A673 (cell line): ENCODE data around the gene WWP2. TPM values are rescaled to one million over a fixed set of nuclear protein-coding genes. Genes with fewer than 3 reads are reported as not detected.

Source experiments
- BruUV-seq: library from RNA; stranded (reverse); fragments of 400-500 nt; replicated peaks from 2 replicates; lab custom pipeline; 2021; lab: Mats Ljungman, UMichigan
- CTCF ChIA-PET: fragments of 300-600 bp; sonication (Branson Sonifier 250); formaldehyde crosslinking; loops from one replicate; lab custom pipeline; 2022; ENCODE audit warnings: antibody characterized with exemption; lab: Charles Lee
- POLR2A ChIA-PET: fragments of 300-600 bp; sonication (Branson Sonifier 250); formaldehyde crosslinking; loops from one replicate; lab custom pipeline; 2022; ENCODE audit warnings: antibody characterized with exemption; ENCODE audit not compliant: low non-redundant PET; lab: Charles Lee
- DNase-seq: peaks from one replicate; pipeline ENCODE4 v3.0.0-alpha.2; 2015; ENCODE audit warnings: low spot score
- H3K27ac ChIP-seq: fragments of 200-600 bp; sonication (generic); 2 replicates; pipeline ENCODE4 v1.5.1; 2016; ENCODE audit warnings: mixed run types, low read depth, mild to moderate bottlenecking, mixed read lengths, antibody characterized with exemption, low read length; ENCODE audit not compliant: poor library complexity, severe bottlenecking
- H3K27me3 ChIP-seq: fragments of 200-600 bp; sonication (generic); replicated peaks from 2 replicates; pipeline ENCODE4 v1.6.1; 2017; ENCODE audit warnings: mixed run types, low read depth, mild to moderate bottlenecking, mixed read lengths, antibody characterized with exemption, low read length; ENCODE audit not compliant: insufficient read depth, poor library complexity
- H3K36me3 ChIP-seq: fragments of 200-600 bp; sonication (generic); 2 replicates; pipeline ENCODE4 v1.6.1; 2016; ENCODE audit warnings: mixed run types, mild to moderate bottlenecking, mixed read lengths, antibody characterized with exemption, low read length; ENCODE audit not compliant: insufficient read depth, poor library complexity, severe bottlenecking
- H3K4me1 ChIP-seq: fragments of 200-600 bp; sonication (generic); 2 replicates; pipeline ENCODE4 v1.6.1; 2017; ENCODE audit warnings: mixed run types, mild to moderate bottlenecking, mixed read lengths, antibody characterized with exemption, low read length; ENCODE audit not compliant: insufficient read depth, poor library complexity, severe bottlenecking
- H3K4me3 ChIP-seq: fragments of 200-600 bp; sonication (generic); 2 replicates; pipeline ENCODE4 v1.5.1; 2016; ENCODE audit warnings: low read depth, mixed run types, mild to moderate bottlenecking, mixed read lengths, low read length; ENCODE audit not compliant: poor library complexity, severe bottlenecking
- H3K9me3 ChIP-seq: fragments of 200-600 bp; sonication (generic); 2 replicates; pipeline ENCODE4 v1.6.1; 2016; ENCODE audit warnings: mixed run types, low read depth, mild to moderate bottlenecking, mixed read lengths, antibody characterized with exemption, low read length; ENCODE audit not compliant: poor library complexity, severe bottlenecking
- EZH2 ChIP-seq: fragments of 200-600 bp; sonication (generic); IDR thresholded peaks from 2 replicates; pipeline ENCODE4 v1.6.1; 2017; ENCODE audit warnings: borderline replicate concordance, low read depth, mild to moderate bottlenecking, mixed read lengths, antibody characterized with exemption, low read length; ENCODE audit not compliant: poor library complexity, severe bottlenecking
- intact Hi-C: fragments of 100-400 bp; cut with micrococcal nuclease; formaldehyde crosslinking; loops from one replicate; pipeline ENCODE4 v1.10.0; 2022; ENCODE audit not compliant: unreplicated experiment
- total RNA-seq: library from RNA; stranded (reverse); gene quantifications from 2 replicates; pipeline ENCODE4 v1.2.3, GENCODE V29; 2021
- TF ChIP-seq, protein P1 (sequence below): fragments of 300-800, 200-600 bp; sonication (generic); conservative IDR thresholded peaks from 2 replicates; pipeline ENCODE4 v1.5.1; 2017; ENCODE audit warnings: low read depth, mild to moderate bottlenecking, antibody characterized with exemption, low read length, moderate library complexity, mixed read lengths

Gene WWP2
- total RNA-seq, 1 experiment from 2014 or later, result 32.4 TPM

DNA sequence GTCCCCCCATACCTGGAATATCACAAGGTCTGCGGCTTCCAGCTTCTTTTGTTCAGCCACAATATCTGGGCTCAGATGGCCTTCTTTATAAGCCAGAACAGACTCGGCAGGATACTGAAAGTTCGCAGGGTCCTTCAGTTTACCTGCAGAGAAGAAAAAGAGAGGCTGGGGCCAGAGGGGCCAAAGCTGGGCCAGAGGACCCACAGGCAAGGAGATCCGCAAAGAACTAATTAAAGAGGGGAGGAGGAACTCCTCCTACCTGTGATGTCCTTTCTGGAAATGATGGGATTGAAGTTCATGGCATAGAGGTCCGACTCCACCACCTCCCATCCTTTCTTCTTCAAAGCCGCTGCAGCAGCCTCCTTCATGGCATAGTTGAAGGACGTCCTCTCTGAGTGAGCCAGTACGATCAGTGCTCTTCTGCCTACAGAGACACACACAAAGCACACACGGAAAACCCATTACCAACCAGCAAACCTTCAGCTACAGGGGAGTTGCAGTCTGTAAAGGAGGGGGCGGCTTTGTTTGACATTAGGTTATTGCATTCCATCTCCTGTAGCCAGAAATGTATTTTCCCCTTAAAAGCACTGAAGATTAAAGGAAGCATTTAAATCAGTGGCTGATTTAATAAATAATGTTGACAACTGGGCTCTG is 43.9 kb upstream of the WWP2 start:
- Histone ChIP-seq H3K27ac (no peak overlapping the region), H3K36me3 (peaks cover 13% of the 10 kb centered on the region), H3K4me1 (no peaks in the 10 kb centered on the region), H3K27me3 (no peaks in the 10 kb centered on the region), H3K4me3 (no peak overlapping the region), H3K9me3 (no peaks in the 10 kb centered on the region)
- POLR2A ChIA-PET, result interaction anchor here (0.6 to 0.7 kb wide), 2 partner anchors 125 to 132 kb away, joined by 3 to 4 read pairs; no protein-coding TSS in a partner anchor
- no peak for DNase-seq
- TF ChIP-seq EZH2, result no peak
- TF ChIP-seq, protein P1, sequence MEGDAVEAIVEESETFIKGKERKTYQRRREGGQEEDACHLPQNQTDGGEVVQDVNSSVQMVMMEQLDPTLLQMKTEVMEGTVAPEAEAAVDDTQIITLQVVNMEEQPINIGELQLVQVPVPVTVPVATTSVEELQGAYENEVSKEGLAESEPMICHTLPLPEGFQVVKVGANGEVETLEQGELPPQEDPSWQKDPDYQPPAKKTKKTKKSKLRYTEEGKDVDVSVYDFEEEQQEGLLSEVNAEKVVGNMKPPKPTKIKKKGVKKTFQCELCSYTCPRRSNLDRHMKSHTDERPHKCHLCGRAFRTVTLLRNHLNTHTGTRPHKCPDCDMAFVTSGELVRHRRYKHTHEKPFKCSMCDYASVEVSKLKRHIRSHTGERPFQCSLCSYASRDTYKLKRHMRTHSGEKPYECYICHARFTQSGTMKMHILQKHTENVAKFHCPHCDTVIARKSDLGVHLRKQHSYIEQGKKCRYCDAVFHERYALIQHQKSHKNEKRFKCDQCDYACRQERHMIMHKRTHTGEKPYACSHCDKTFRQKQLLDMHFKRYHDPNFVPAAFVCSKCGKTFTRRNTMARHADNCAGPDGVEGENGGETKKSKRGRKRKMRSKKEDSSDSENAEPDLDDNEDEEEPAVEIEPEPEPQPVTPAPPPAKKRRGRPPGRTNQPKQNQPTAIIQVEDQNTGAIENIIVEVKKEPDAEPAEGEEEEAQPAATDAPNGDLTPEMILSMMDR, result no peak
- intact Hi-C loops, result no loop called here
- CTCF ChIA-PET, result no interaction called here
- BruUV-seq, result no TSS peak

DNA sequence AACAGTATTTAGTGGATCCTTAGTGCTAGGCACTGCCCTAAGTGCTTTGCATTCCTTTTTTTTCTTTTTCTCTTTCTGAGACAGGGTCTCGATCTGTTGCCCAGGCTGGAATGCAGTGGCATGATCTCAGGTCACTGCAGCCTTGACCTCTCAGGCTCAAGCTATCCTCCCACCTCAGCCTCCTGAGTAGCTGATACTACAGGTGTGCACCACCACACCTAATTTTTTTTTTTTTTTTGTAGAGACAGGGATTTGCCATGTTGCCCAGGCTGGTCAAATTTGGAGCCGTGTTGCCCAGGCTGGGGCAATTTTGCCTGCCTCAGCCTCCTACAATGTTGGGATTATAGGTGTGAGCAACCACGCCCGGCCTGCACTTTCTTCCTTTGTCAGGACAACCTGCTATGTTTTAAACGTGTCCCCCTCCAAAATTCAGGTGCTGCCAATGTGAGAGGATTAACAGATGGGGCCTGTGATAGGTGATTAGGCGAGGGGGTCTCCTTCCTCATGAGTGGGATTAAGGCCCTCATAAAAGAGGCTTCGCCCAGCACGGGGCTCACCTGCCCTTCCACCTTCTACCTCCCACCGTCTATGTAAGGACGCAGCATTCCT is 41.2 kb upstream of the WWP2 start:
- BruUV-seq, result no TSS peak
- H3K4me1 ChIP-seq, result peaks cover 10% of the 10 kb centered on the region
- ChIA-PET POLR2A (no interaction called here), CTCF (no interaction called here)
- H3K36me3 ChIP-seq, result peaks cover 7% of the 10 kb centered on the region
- no peak overlapping the region for H3K4me3 ChIP-seq
- intact Hi-C loops, result no loop called here
- H3K27ac ChIP-seq, result no peak overlapping the region
- TF ChIP-seq, protein P1, result no peak
- TF ChIP-seq EZH2, result no peak
- DNase-seq, result no peak
- no peaks in the 10 kb centered on the region for H3K9me3 ChIP-seq
- no peaks in the 10 kb centered on the region for H3K27me3 ChIP-seq

DNA sequence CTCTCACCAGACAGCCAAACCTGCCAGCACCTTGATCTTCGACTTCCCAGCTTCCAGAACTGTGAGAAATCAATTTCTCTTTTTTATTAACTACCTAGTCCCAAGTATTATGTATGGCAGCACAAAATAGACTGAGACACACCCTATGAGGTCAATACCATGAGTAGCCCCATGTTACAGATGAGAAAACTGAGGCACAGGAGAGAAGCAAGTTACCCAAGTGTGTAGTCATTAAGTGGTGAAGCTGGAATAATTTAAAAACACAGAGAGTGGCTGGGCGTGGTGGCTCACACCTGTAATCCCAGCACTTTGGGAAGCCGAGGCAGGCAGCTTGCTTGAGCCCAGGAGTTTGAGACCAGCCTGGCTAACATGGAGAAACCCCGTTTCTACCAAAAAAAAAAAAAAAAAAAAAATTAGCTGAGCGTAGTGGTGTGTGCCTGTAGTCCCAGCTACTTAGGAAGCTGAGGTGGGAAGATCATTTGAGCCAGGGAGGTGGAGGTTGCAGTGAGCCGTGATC is 40.6 kb upstream of the WWP2 start:
- no TSS peak for BruUV-seq
- DNase-seq, result no peak
- Histone ChIP-seq H3K4me1 (peaks cover 13% of the 10 kb centered on the region), H3K27me3 (no peaks in the 10 kb centered on the region), H3K36me3 (peaks cover 7% of the 10 kb centered on the region), H3K4me3 (no peak overlapping the region), H3K9me3 (no peaks in the 10 kb centered on the region), H3K27ac (no peak overlapping the region)
- POLR2A ChIA-PET, result no interaction called here
- intact Hi-C loops, result no loop called here
- TF ChIP-seq, protein P1, result no peak
- no peak for TF ChIP-seq EZH2
- CTCF ChIA-PET, result no interaction called here
